NCI-H526 (cell line): Measurements from ENCODE around the gene PRKAG2.

ENCODE experiments used
- DNase-seq, 2 experiments: peaks; one replicate each; lab custom pipeline; 2025; lab: John Stamatoyannopoulos, UW

Gene PRKAG2

DNA sequence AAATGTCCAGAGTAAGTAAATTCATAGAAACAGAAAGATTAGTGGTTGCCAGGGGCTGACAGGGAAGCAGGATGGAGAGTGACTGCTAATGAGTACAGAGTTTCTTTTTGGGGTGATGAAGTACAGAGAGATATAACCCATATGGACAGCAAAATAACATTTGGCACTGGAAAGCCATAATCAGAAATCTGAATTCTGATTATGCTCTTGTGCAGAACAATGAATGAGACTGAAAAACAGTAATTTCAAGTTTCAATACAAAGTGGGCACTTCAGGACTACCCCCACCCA, 361.7 kb downstream of the PRKAG2 start:
- DNase-seq: no peak

DNA sequence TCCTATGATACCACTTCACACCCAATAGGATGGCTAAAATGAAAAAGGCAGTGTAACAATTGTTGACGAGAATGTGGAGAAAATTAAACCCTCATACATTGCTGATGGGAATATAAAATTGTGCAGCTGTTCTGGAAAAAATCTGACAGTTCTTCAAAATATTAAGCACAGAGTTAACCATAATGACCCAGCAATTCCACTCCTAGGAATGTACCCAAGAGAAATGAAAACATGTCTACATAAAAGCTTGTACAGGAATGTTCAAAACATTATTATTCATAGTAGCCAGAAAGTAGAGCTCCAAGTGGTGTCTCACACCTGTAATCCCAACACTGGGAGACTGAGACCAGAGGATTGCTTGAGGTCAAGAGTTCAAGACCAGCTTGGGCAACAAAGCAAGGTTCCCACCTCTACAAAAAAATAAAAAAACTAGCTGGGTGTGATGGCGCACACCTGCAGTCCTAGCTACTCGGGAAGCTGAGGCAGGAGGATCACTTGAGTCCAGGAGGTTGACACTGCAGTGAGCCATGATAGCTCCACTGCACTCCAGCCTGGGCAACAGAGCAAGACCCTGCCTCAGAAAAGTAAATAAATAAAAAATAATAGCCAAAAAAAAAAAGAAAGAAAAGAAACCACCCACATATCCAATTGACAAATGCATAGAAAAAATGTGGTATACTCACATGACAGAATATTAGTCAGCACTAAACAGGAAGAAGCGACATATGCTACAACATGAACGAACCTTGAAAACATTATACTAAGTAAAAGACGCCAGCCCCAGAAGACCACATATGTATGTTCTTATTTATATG, 362.2 kb downstream of the PRKAG2 start:
- DNase-seq: no peak

DNA sequence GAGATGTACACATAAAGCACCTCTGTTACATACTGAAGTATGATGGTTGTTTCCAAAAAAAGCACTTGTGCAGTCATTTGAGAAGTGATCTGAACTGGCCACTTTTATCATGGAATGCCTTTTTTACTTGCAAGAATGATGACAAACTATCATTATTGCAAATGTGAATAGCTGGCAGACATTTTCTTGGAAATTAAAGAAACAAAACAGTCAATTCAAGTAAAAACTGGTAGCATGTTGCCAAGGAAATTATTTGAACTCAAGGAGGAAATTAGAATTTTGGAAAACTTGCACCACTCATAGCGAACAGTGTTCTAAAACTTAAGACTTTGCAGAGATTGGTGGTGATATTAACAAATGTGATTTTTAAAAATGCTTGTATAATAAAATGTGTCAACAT, 363.8 kb downstream of the PRKAG2 start:
- no peak for DNase-seq

DNA sequence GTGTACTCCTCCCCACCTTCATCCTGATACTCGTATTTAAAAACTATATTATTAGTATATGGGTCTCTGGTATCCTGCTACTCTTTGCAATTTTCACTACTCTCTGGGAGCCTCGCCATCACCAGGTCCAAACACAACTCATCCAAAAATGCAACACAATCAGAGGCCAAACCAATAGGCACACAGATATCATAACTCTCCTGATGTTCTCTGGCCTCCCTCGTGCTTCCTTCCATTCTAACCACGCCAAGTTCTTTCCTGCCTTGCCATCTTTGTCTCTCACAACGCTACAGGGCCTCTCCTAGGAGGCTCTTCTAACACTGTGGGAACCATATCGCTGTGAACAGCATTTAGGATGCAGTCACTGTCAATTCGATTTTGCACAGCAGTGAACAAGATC, 364.6 kb downstream of the PRKAG2 start:
- DNase-seq: no peak

DNA sequence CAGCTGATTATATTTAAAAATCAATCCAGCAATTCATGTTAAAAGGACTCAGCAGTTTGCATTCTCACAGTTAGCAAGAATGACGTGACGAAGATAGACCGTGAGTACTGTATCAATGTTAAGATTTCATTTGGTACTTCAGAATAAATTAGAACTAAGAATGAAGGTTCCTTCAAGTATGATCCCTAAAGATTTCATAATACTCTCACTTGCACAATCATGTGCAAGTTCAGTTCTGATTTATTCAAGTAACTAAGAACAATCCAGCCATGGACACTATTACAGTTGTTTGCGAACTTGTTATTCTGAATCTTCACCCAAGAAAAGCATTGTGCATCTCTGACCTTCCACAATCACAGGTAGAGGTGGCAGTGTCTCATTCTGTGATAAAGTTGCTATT, 365.0 kb downstream of the PRKAG2 start:
- DNase-seq: no peak

DNA sequence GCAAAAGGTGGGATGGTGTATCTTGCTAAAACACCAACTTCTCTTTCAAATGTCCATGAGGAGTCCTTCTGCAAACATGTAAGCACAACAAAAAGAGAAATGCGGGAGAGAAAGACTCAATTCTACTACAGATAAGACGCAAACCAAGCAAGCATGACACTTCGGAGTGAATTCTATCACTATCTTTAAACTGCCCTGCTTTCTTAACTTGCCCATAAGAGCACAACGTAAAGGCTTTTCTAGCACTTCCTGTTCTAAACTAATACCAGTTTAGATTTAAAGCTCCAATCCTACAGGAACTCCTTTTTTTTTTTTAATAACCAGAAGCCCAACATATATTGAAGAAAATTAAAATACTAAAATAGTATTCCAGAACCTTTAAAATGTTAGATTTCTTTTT, 365.6 kb downstream of the PRKAG2 start:
- DNase-seq: no peak

DNA sequence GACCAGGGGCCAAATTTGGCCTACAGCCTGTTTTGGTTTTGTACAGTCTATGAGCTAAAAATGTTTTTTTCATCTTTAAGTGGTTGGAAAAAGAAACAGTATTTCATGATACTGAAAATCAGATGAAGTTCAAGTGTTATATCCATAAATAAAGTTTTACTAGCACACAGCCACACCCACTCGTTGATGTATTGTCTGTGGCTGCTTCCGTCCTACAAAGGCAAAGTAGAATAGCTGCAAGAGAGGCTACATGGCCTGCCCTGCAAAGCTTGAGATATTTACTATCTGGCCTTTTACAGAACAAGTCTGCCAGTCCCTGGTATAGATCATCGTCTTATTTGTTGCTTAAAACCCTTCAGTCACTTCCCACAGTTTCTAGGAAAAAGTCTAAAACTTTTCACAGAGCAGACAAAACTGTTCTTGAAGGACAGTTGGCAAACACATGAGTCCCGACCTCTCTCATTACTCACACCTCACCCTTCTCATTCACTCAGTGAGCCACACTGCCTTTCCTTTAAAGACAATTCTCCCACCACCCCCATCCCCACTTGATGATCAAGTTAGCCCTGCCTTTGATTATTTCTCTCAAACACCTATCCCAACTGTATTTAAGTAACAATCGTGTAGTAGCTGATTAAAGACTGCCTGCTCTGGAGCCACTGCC, 367.1 kb downstream of the PRKAG2 start:
- no peak for DNase-seq

DNA sequence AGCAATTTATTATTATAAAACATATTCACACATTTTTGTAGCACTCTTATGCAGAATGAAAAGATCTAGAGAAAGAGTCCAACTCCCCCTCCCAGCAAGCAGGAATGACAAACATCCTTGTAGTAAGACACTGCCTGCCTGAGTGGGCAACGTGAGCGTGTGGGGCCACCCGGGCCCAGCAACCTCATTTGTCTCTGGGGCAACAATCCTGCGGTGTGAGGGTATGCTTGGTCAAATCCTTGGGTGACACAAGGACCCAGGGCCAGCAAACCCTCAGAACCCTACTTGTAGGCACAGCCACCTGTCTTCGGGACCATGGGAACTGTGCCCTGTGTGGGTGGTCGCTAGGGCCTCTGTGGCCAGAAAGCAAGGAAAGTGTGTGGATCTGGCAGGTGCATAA, 367.9 kb downstream of the PRKAG2 start:
- no peak for DNase-seq

DNA sequence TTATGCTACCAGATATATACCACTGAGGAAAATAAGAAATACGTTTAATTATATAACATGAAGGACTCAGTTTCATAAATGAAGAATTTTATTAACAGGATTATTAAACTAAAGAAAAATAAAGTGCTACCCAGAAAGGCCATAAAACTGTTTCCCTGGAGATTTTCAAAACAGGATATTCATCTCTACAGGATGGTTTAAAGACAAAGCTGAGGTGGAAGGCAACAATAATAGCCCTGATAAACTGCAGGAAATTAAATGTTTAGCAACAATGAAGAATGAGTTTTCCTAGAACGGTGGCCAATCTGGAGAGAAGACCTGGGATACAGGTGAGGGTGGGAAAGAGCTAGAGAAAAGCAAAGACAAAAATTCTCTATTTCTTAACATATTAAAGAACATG, 369.1 kb downstream of the PRKAG2 start:
- DNase-seq: no peak

DNA sequence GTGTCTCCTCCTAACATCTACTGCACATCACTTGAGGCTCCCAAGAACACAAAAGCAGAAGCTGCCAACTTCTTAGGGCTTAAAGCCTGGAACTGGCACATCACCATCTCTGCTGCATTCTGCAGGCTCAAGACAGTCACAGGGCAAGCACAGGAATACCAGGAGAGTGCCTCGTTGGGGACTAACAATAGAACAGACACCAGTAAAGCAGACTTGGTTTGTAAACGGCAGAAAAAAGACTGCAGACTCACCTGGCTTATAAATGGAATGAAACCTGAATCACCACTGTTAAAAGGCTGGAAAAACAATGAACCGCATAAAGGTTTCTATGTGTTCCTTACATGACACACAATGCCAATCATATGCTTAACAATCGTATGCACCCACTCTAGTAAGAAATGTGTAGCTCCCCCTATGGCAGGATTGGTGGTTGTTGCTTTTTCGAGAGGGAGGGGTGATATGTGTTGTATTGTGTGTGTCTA, 370.0 kb downstream of the PRKAG2 start:
- no peak for DNase-seq
